Neuron (in vitro differentiated cells): ENCODE data around the gene DPYD.

Experiments used
- H2AFZ ChIP-seq: one replicate; pipeline ENCODE4 v1.6.1; 2013; ENCODE audit warnings: low read depth, mild to moderate bottlenecking, inconsistent platforms, low read length, moderate library complexity
- H3K27me3 ChIP-seq: one replicate; pipeline ENCODE4 v1.6.1; 2013; ENCODE audit warnings: low read length; ENCODE audit not compliant: insufficient read depth
- H3K36me3 ChIP-seq: one replicate; pipeline ENCODE4 v1.6.1; 2013; ENCODE audit warnings: low read length; ENCODE audit not compliant: insufficient read depth
- H3K4me1 ChIP-seq: one replicate; pipeline ENCODE4 v1.6.1; 2013; ENCODE audit warnings: low read length; ENCODE audit not compliant: insufficient read depth
- H3K4me3 ChIP-seq: 2 replicates; pipeline ENCODE4 v1.5.1; 2013; ENCODE audit warnings: mild to moderate bottlenecking, low read length, moderate library complexity
- H3K9me3 ChIP-seq: one replicate; pipeline ENCODE4 v1.6.1; 2013; ENCODE audit warnings: low read length

The DPYD gene

DNA sequence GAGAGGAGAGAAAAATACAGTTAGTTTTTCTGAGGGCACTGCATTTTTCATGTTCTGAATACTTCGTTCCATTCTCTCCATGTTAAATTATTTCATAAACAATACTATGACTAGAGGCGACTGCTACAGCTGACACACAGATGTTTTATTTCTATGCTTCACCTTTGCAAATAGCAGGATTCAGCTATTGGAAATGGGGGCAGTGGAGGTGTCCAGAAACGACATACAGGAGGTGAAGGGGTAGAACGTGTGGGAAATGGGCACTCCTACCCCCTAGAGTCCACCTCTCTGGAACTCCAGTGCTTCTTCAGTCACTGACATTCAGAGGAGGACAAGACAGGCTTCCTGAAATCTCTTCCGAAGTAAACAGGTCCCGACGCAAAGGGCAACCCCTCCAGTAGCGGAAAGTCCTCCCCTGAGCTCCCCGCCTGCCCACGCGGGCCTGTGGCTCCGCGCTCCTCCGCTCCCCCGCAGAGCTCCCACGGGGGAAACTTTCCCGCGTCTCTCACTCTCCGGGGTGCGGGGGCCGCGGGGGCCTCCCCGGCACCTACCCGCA lies 480 bp downstream of the DPYD start:
- Histone ChIP-seq H2AFZ (peak overlapping the region; percentile 90), H3K27me3 (no peaks in the 10 kb centered on the region), H3K9me3 (no peaks in the 10 kb centered on the region), H3K36me3 (no peaks in the 10 kb centered on the region), H3K4me3 (peak overlapping the region; percentile 68), H3K4me1 (peaks cover 14% of the 10 kb centered on the region)

GRCh38 chr1:97919585-97920261 lies 1.1 kb downstream of the DPYD start:
- Histone ChIP-seq H3K27me3 (no peaks in the 10 kb centered on the region), H3K4me3 (peak overlapping the region; percentile 68), H2AFZ (peak overlapping the region; percentile 90), H3K36me3 (no peaks in the 10 kb centered on the region), H3K9me3 (no peaks in the 10 kb centered on the region), H3K4me1 (peaks cover 12% of the 10 kb centered on the region)

DNA sequence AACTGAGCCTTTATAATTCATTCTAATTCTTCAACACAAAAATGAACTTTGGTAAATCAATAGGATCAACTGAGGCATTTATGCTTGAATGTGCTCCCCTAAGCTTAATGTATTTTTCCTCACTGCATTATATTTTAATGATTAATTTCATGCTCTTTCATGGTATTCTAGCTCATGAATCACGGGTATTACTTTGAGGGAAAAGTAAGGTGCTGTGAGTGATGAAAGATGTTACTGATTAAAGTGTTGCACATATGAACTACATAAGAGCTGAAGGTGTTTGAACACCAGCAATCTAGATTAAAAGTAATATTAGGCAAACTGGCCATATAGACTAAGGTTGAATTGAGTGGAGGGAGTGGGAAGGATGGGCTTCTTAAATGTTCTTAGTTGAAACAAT lies 1.9 kb downstream of the DPYD start:
- no peaks in the 10 kb centered on the region for H3K27me3 ChIP-seq
- peak overlapping the region; percentile 21 for H3K4me3 ChIP-seq
- peaks cover 12% of the 10 kb centered on the region for H3K4me1 ChIP-seq
- no peak overlapping the region for H2AFZ ChIP-seq
- H3K9me3 ChIP-seq = no peaks in the 10 kb centered on the region
- no peaks in the 10 kb centered on the region for H3K36me3 ChIP-seq

DNA sequence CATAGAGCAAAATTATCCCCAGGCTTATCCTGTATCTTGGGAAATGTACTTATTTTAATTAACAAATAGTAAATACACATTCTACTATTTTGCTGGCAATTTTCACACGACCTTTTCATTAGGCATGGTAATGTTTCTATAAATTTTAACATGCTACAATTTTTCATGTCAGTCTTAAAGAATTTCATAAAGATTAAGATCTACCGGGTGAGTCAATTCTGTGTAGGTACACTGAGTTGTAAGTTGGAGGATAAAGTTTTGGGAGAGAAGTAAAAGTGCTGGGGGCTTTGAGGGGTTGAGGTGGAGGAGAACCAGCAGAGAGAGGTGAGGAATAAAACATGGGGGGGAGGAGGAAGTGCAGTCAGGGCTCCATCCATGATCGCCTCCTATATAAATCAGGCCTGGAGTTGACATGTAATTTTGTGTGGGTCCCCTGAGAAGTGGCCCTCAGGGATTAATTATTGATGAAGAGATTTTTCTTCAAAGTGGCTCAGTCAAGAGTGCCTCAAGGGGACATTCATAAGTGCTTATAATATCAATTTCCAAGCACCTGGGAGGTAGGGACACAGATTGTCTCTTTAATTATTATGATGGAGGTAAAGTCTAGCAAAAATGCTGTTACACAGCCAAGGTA lies 7.2 kb downstream of the DPYD start:
- H3K4me1 ChIP-seq = no peaks in the 10 kb centered on the region
- no peak overlapping the region for H2AFZ ChIP-seq
- no peak overlapping the region for H3K4me3 ChIP-seq
- no peaks in the 10 kb centered on the region for H3K36me3 ChIP-seq
- H3K27me3 ChIP-seq = no peaks in the 10 kb centered on the region
- H3K9me3 ChIP-seq = no peaks in the 10 kb centered on the region

DNA sequence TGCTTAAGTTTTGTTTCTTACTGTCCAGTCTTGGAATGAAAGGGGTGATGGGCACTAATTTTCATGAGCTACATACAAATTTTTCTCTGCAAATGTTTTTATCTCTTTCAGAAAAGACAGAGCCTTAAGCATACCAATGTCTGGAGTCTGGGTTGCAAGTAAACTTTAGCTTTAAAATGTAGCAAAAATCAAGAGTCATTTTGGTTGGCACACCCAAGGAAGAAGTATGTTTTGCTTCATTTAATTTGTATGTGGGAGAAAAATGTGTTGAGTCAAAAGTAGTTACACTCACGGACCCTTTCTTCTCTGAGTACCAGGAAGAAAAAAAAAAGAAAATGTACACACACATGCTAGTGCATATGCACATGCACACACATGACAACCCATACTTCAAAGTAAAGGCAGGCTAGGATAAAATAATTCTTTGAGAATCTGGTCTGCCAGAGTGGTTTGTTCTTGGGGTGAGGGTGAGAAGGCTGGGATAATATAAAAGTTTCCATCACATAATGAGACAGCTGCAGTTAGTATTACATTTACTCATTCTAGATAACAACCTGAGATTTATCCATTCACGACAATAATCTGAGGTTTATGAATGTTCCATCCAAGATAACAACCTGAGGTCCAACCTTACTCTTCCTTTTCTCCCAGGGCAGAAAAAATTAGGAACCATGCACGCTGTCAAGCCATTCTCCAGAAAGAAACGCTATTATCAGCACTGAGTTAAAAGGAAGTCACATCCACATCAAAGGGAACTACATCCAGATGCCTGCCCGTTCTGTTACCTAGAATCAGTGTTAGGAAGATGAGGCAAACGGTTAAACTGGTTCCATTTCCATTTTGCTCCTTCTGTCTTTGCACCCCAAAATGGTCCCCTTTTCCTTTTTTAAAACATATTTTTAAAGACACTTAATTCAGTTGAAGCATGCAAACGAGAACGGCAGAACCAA lies 9.3 kb downstream of the DPYD start:
- Histone ChIP-seq H3K27me3 (no peaks in the 10 kb centered on the region), H3K9me3 (no peaks in the 10 kb centered on the region), H2AFZ (no peak overlapping the region), H3K36me3 (no peaks in the 10 kb centered on the region), H3K4me1 (peaks cover 4% of the 10 kb centered on the region), H3K4me3 (no peak overlapping the region)

DNA sequence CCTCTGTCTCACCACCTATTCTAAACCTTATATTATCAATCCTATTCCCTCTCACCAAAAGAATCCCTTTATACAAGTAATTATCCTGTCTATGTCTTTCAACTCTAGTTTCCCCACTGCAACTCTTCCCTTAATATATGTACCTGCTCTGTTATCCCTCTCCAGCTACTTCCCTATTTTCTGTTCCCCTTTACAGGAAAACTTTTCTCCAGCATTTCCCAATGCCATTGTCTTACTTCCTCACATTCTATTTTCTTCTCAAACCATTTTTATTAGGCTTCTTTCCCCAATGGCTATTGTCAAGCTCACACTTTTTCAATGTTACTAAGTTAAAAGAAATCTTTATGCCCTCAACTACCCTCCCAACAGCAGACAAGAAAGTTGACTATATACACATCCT lies 11.6 kb downstream of the DPYD start:
- no peaks in the 10 kb centered on the region for H3K36me3 ChIP-seq
- H3K4me3 ChIP-seq = no peak overlapping the region
- peaks cover 18% of the 10 kb centered on the region for H3K4me1 ChIP-seq
- H3K27me3 ChIP-seq = no peaks in the 10 kb centered on the region
- no peaks in the 10 kb centered on the region for H3K9me3 ChIP-seq
- no peak overlapping the region for H2AFZ ChIP-seq

DNA sequence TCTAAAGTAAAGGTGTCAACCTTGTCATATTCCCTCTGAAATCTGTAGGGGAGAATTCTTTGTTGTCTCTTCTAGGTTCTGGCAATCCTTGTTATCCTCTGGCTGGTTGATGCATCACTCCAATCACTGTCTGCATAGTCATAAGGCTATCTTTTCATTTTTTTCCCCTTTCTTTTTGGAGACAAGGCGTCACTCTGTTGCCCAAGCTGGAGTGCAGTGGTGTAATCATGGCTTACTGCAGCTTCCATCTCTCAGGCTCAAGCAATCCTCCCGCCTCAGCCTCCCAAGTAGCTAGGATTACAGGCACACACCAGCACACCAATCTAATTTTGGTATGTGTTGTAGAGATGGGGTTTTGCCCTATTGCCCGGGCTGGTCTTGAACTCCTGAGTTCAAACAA lies 12.9 kb downstream of the DPYD start:
- H3K36me3 ChIP-seq = no peaks in the 10 kb centered on the region
- H3K4me1 ChIP-seq = peaks cover 22% of the 10 kb centered on the region
- no peaks in the 10 kb centered on the region for H3K27me3 ChIP-seq
- H3K9me3 ChIP-seq = no peaks in the 10 kb centered on the region
- H3K4me3 ChIP-seq = no peak overlapping the region
- H2AFZ ChIP-seq = no peak overlapping the region

DNA sequence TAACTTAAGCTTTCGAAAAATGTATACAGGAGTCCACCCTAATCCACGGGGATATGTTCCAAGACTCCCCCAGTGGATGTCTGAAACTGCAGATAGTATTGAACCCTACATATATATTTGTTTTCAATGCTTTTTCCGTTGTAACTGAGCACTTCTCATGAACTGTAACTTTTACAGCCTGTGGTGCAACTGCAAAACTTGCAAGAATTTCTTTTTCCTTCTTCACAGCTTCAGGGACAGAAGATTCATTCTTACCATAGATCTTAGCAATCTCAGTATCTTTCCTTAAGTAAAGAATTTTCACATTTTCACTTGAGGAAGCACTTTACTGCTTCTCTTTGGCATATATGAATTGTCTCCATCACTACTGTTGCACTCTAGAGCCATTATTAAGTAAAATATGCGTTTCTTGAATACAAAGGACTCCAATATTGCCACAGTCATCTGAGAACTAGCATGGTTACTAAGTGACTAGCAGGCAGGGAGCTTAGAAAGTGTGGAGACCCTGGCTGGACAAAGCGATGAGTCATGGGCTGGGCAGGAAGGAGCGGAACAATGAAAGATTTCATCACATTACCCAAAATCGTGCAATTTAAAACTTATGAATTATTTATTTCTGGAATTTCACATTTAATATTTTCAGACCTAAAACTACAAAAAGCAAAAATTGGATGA lies 14.1 kb downstream of the DPYD start:
- Histone ChIP-seq H3K9me3 (no peaks in the 10 kb centered on the region), H3K36me3 (no peaks in the 10 kb centered on the region), H2AFZ (peak overlapping the region; percentile 57), H3K4me3 (no peak overlapping the region), H3K27me3 (no peaks in the 10 kb centered on the region), H3K4me1 (peaks cover 22% of the 10 kb centered on the region)

GRCh38 chr1:97905141-97905940 lies 15.5 kb downstream of the DPYD start:
- H3K4me3 ChIP-seq = no peak overlapping the region
- H3K9me3 ChIP-seq = no peaks in the 10 kb centered on the region

GRCh38 chr1:97904534-97904933 lies 16.3 kb downstream of the DPYD start:
- Histone ChIP-seq H3K27me3 (no peaks in the 10 kb centered on the region), H3K36me3 (no peaks in the 10 kb centered on the region), H3K4me3 (no peak overlapping the region), H3K9me3 (no peaks in the 10 kb centered on the region), H3K4me1 (peaks cover 22% of the 10 kb centered on the region), H2AFZ (no peak overlapping the region)

More at GRCh38 chr1:97905141-97905940, 15.5 kb downstream of the DPYD start:
- H2AFZ ChIP-seq = no peak overlapping the region
- H3K4me1 ChIP-seq = peaks cover 22% of the 10 kb centered on the region
- H3K27me3 ChIP-seq = no peaks in the 10 kb centered on the region
- no peaks in the 10 kb centered on the region for H3K36me3 ChIP-seq

GRCh38 chr1:97903626-97904025 lies 17.2 kb downstream of the DPYD start:
- Histone ChIP-seq H2AFZ (no peak overlapping the region), H3K4me1 (peaks cover 22% of the 10 kb centered on the region)

GRCh38 chr1:97902067-97902466 lies 18.8 kb downstream of the DPYD start:
- H2AFZ ChIP-seq = no peak overlapping the region

More at GRCh38 chr1:97903626-97904025, 17.2 kb downstream of the DPYD start:
- no peaks in the 10 kb centered on the region for H3K27me3 ChIP-seq
- no peak overlapping the region for H3K4me3 ChIP-seq
- H3K36me3 ChIP-seq = no peaks in the 10 kb centered on the region
- peaks cover 1% of the 10 kb centered on the region for H3K9me3 ChIP-seq

More at GRCh38 chr1:97902067-97902466, 18.8 kb downstream of the DPYD start:
- Histone ChIP-seq H3K36me3 (no peaks in the 10 kb centered on the region), H3K4me3 (no peak overlapping the region), H3K27me3 (no peaks in the 10 kb centered on the region), H3K9me3 (peaks cover 3% of the 10 kb centered on the region), H3K4me1 (peaks cover 22% of the 10 kb centered on the region)
